Sigmoid colon (tissue), 4 donors: ENCODE results near the gene DDX5.

Experiments used
- CTCF ChIP-seq, 4 experiments: fragments of 450-650 bp in 3 of 4; fragments of 200-600 bp in 1 of 4; IDR thresholded peaks; one replicate each; pipeline ENCODE4 v1.5.1; 2016 to 2019; ENCODE audit warnings: antibody characterized with exemption in 4 of 4, mild to moderate bottlenecking in 3 of 4, moderate library complexity in 2 of 4
- EP300 ChIP-seq, 4 donors: sonication (generic); formaldehyde crosslinking; IDR thresholded peaks; one replicate each; pipeline ENCODE4 v1.6.1; 2017; ENCODE audit warnings: antibody characterized with exemption in 4 of 4
- POLR2A ChIP-seq, 2 donors: fragments of 450-650 bp; IDR thresholded peaks; one replicate each; pipeline ENCODE4 v1.6.1; 2016; ENCODE audit warnings: antibody characterized with exemption in 2 of 2, mild to moderate bottlenecking in 2 of 2, moderate library complexity in 2 of 2
- POLR2AphosphoS5 ChIP-seq, 4 donors: sonication (generic); formaldehyde crosslinking; IDR thresholded peaks; one replicate each; pipeline ENCODE4 v1.6.1; 2017; ENCODE audit warnings: antibody characterized with exemption in 4 of 4

DNA sequence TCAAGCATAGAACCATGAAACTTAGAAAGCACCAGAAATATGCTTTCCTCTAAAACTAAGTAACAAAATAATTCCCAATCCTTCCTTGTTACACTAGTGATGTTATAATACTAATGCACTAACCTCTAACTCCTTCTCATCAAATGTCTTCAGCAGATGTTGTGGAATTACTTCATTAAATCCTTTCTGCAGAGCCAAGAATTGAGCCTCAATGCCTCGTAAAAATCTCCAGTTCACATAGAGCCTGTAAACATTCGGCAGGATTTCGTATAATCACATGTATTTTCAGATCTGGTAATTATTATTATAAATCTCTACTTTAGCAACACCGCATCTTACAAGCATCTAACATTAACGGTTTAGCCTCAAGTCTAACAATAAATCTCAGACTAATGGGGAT, 45.4 kb upstream of the DDX5 start:
- no peak for TF ChIP-seq CTCF (IDR thresholded peaks at IDR 0.05)
- TF ChIP-seq POLR2A (IDR thresholded peaks at IDR 0.05): no peak
- no peak for TF ChIP-seq POLR2AphosphoS5 (IDR thresholded peaks at IDR 0.05)
- no peak for TF ChIP-seq EP300 (IDR thresholded peaks at IDR 0.05)
